ENCODE data around the gene APH1A. TPM values are rescaled to one million over a fixed set of nuclear protein-coding genes. Genes with fewer than 3 reads are reported as not detected.

The APH1A gene
- total RNA-seq, 1 donor from 2014 or later, result 49.3 TPM

DNA sequence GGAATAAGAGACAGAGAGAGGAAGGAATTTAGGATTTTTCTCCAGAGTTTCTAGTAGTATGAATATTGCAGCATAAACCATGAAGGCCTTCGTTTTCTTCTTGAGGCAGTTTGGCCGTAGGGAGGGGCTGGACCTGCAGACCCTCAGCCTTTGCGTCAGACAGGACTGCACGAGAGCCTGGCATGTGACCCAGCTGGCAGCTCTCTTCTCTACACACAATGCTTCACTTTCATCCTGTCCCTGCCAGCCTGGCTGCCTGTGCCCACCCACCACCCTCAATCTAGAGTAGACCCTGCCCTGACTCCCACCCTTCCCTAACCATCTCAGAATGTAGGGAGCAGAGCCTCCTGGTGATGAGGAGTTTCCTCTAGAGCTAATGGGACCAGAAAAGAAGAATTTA is 9.6 kb downstream of the APH1A start:
- H3K4me3 ChIP-seq, result peak overlapping the region; percentile 58
- DNase-seq, result no peak

DNA sequence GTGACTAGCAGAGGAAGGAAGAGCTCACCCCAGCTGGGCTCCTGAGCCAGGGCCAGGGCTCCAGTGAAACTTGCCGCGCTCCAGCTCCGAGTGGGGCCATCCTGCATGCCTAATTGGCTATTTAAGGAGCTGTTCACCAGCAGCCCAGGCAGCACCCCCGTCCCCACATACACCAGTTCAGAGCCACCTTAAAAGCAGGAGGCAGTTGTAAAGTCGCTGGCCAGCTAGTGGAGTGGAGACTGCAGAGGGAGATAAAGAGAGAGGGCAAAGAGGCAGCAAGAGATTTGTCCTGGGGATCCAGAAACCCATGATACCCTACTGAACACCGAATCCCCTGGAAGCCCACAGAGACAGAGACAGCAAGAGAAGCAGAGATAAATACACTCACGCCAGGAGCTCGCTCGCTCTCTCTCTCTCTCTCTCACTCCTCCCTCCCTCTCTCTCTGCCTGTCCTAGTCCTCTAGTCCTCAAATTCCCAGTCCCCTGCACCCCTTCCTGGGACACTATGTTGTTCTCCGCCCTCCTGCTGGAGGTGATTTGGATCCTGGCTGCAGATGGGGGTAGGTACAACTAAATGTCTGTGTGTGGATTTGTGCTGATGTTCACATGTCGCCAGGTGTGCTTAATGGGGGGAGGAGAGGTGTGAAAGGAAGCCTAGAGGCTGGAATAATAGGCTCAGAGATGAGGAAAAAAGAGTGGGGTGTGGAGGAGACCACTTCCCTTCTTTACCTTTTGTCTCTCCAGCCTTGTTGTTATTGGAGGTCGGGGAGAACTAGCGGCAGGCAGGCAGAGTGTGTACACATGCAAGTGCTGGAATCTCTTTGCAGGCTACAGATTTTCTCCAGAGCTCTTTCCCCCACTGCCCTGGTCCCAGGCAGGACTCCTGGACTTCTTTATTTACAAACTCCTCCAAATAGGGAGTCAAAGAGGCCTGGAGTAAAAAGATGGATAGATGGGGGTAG is 10.9 kb downstream of the APH1A start, which contains the start of gene CA14:
Gene CA14 (plus strand): TSS at position 151 of the 962 bp plus-strand sequence. CDS start 355 bp downstream, at position 506.
- Histone ChIP-seq H3K27ac (replicated peaks) (peak within 1 kb of the TSS; percentile 69), H3K4me1 (peaks cover 41% of the 10 kb centered on the region), H3K36me3 (no peaks in the 10 kb centered on the region), H3K4me3 (peak within 1 kb of the TSS; percentile 58), H3K27me3 (ENCODE audit: low read depth) (no peaks in the 10 kb centered on the region), H3K9me3 (replicated peaks) (no peaks in the 10 kb centered on the region)
- intact Hi-C loops (cut with micrococcal nuclease), result no loop called here
- DNase-seq, result peak; percentile 36
- TF ChIP-seq, protein P1, sequence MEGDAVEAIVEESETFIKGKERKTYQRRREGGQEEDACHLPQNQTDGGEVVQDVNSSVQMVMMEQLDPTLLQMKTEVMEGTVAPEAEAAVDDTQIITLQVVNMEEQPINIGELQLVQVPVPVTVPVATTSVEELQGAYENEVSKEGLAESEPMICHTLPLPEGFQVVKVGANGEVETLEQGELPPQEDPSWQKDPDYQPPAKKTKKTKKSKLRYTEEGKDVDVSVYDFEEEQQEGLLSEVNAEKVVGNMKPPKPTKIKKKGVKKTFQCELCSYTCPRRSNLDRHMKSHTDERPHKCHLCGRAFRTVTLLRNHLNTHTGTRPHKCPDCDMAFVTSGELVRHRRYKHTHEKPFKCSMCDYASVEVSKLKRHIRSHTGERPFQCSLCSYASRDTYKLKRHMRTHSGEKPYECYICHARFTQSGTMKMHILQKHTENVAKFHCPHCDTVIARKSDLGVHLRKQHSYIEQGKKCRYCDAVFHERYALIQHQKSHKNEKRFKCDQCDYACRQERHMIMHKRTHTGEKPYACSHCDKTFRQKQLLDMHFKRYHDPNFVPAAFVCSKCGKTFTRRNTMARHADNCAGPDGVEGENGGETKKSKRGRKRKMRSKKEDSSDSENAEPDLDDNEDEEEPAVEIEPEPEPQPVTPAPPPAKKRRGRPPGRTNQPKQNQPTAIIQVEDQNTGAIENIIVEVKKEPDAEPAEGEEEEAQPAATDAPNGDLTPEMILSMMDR (IDR thresholded peaks at IDR 0.05; ENCODE audit: borderline replicate concordance), result no peak

More for the DNA sequence above, 9.6 kb downstream of the APH1A start:
- no peaks in the 10 kb centered on the region for H3K9me3 ChIP-seq (replicated peaks)
- TF ChIP-seq, protein P1 (IDR thresholded peaks at IDR 0.05; ENCODE audit: borderline replicate concordance), result no peak
- H3K27me3 ChIP-seq (ENCODE audit: low read depth), result no peaks in the 10 kb centered on the region
- H3K4me1 ChIP-seq, result peaks cover 41% of the 10 kb centered on the region
- intact Hi-C loops (cut with micrococcal nuclease), result no loop called here
- H3K36me3 ChIP-seq, result peaks cover 3% of the 10 kb centered on the region
- peak overlapping the region; percentile 64 for H3K27ac ChIP-seq (replicated peaks)

DNA sequence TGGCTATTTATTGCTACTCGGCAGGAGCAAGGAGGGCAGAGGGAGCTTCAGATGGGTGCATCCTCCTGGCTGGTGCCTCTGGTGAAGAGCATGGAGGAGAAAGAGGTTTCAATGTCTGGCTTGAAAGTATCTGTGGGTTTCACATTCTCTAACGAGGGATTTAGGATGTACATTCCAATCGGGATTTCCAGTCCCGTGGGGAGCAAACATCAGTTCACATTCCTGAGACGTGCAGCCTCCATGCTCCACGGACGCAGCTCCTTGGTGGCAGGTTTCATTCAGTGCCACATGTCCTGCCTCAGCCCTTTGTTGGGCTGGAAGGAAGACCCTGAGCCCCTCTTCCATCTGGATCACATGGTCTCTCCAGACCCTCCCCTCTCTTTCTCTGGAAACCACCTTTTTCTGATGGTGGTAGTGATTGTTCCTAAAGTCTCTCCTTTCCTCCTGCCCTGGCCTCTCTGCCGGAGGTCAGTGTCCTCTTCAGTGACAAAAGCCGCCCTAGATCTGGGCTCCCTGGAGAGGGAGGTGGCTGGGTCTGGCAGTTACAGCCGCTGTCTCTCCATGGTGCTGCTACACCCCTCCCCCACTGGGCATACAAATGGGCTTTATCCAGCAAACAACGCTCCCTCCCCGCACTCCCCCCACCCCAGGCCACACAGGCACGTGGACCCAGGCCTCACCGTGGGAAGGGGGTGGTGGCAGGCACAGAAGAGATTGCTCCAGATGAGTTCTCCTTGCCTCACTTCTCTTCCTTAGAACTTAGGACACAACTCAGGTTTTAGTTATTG is 12.1 kb downstream of the APH1A start:
- TF ChIP-seq, protein P1 (IDR thresholded peaks at IDR 0.05; ENCODE audit: borderline replicate concordance), result no peak

DNA sequence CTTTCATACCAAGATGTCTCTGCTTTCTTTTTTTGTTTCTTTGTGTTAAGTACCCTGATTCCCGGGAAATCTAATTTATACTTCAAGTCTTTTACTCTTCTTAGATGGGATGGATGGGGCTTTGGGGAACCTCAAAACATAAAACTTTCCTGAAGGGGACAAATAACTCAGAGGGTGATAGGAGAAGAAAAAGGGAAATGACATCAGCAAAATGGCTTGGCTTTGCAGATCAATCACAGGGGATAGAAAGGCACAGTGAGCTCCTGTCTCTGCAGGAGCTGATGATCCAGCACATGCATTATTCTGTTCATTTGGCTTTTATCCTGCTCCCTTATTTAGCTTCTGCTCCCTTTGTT is 12.6 kb downstream of the APH1A start:
- Histone ChIP-seq H3K27ac (replicated peaks) (peak overlapping the region; percentile 69), H3K27me3 (ENCODE audit: low read depth) (no peaks in the 10 kb centered on the region), H3K36me3 (no peaks in the 10 kb centered on the region), H3K4me3 (peak overlapping the region; percentile 56), H3K9me3 (replicated peaks) (no peaks in the 10 kb centered on the region), H3K4me1 (peaks cover 41% of the 10 kb centered on the region)
- DNase-seq, result no peak
- TF ChIP-seq, protein P1 (IDR thresholded peaks at IDR 0.05; ENCODE audit: borderline replicate concordance), result no peak
- intact Hi-C loops (cut with micrococcal nuclease), result no loop called here

More for the DNA sequence above, 12.1 kb downstream of the APH1A start:
- DNase-seq, result no peak
- no peaks in the 10 kb centered on the region for H3K27me3 ChIP-seq (ENCODE audit: low read depth)
- peak overlapping the region; percentile 69 for H3K27ac ChIP-seq (replicated peaks)
- peak overlapping the region; percentile 56 for H3K4me3 ChIP-seq
- no peaks in the 10 kb centered on the region for H3K9me3 ChIP-seq (replicated peaks)
- H3K36me3 ChIP-seq, result no peaks in the 10 kb centered on the region
- H3K4me1 ChIP-seq, result peaks cover 41% of the 10 kb centered on the region
- intact Hi-C loops (cut with micrococcal nuclease), result no loop called here

DNA sequence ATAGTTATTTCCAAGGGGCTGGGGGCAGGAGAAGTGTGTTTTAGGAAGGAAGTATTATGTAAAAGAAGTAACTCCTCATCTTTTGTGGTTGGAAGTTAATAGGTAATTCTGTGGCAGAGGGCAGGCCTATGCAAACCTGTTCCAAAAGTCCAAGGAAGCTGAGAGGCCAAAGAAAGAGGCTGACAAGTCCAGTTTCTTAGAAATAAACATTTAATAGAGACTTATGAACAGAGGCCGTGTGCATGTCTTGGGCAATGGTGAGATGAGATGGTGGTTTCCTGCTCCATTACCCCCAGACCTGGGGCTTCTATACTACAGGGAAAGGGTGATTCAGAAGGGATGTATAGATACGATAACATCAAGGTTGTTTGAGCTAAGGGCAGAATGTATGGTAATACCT is 18.9 kb downstream of the APH1A start:
- DNase-seq, result no peak
- TF ChIP-seq, protein P1 (IDR thresholded peaks at IDR 0.05; ENCODE audit: borderline replicate concordance), result no peak
- no peaks in the 10 kb centered on the region for H3K4me1 ChIP-seq
- H3K27me3 ChIP-seq (ENCODE audit: low read depth), result no peaks in the 10 kb centered on the region
- H3K27ac ChIP-seq (replicated peaks), result no peak overlapping the region
- intact Hi-C loops (cut with micrococcal nuclease), result no loop called here
- no peak overlapping the region for H3K4me3 ChIP-seq
- no peaks in the 10 kb centered on the region for H3K36me3 ChIP-seq
- no peaks in the 10 kb centered on the region for H3K9me3 ChIP-seq (replicated peaks)
